ENCODE data around the gene SKAP1.
A peak's percentile ranks its signal among the peaks of the same experiment; 100 is the strongest.
"Not testable (repeated sequence)": the region's sequence is repeated elsewhere in the genome, so short reads cannot be mapped to it uniquely, and the experiment has no call there.

The SKAP1 gene

GRCh38 chr17:48241131-48241591, 188.9 kb downstream of the SKAP1 start:
- DNase-seq = peak; percentile 17

- no peak for DNase-seq
These were observed 189.4 kb downstream of the SKAP1 start for GRCh38 chr17:48240562-48241130.

GRCh38 chr17:48240122-48240521, 189.9 kb downstream of the SKAP1 start:
- no peak for DNase-seq

- DNase-seq = no peak
These were observed 190.4 kb downstream of the SKAP1 start for GRCh38 chr17:48239603-48239995.

GRCh38 chr17:48238933-48239602, 190.9 kb downstream of the SKAP1 start:
- no peak for DNase-seq

GRCh38 chr17:48237456-48237855, 192.6 kb downstream of the SKAP1 start:
- DNase-seq = no peak

GRCh38 chr17:48236681-48237134, 193.3 kb downstream of the SKAP1 start:
- no peak for DNase-seq

GRCh38 chr17:48234922-48235321, 195.1 kb downstream of the SKAP1 start:
- no peak for DNase-seq

- DNase-seq = no peak
These were observed 197.7 kb downstream of the SKAP1 start for GRCh38 chr17:48231995-48232959.

- DNase-seq = no peak
These were observed 200.1 kb downstream of the SKAP1 start for GRCh38 chr17:48229936-48230335.

GRCh38 chr17:48228720-48229119, 201.3 kb downstream of the SKAP1 start:
- no peak for DNase-seq

- DNase-seq = no peak
These were observed 204.1 kb downstream of the SKAP1 start for GRCh38 chr17:48225725-48226567.

- DNase-seq = no peak
These were observed 206.1 kb downstream of the SKAP1 start for GRCh38 chr17:48223945-48224344.

GRCh38 chr17:48219617-48220016, 210.4 kb downstream of the SKAP1 start:
- DNase-seq = no peak

GRCh38 chr17:48215583-48216139, 214.4 kb downstream of the SKAP1 start:
- no peak for DNase-seq

- no peak for DNase-seq
These were observed 216.2 kb downstream of the SKAP1 start for GRCh38 chr17:48213797-48214196.

- no peak for DNase-seq
These were observed 218.2 kb downstream of the SKAP1 start for GRCh38 chr17:48211787-48212186.

GRCh38 chr17:48211011-48211410, 219.0 kb downstream of the SKAP1 start:
- DNase-seq = no peak

GRCh38 chr17:48209973-48210372, 220.0 kb downstream of the SKAP1 start:
- no peak for DNase-seq

GRCh38 chr17:48207776-48208544, 222.1 kb downstream of the SKAP1 start:
- DNase-seq = no peak

GRCh38 chr17:48207036-48207435, 223.0 kb downstream of the SKAP1 start:
- not testable (repeated sequence) for DNase-seq

Data from CD4-positive, alpha-beta T cell treated with Interleukin-17A for 1 hour (primary cell).